Measurements from ENCODE around the gene XYLT2.

DNA sequence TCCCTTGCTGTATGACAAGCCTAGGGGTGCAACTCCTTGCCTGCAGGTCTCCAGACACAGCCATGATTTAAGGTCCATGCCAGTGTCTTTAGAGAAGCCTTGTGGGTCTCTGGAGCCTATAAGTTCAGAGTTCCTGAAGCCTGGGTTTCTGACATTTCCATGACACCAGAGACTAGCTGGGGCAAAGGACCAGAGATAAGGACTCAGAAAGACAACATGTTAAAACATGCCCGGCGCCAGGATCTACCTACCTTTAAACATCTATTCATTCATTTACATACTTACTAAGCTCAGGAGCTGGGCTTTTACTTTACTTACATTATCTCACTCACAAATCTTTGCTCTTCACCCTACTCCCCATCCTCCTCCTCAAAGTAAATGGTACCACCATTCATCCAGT, 25.6 kb downstream of the XYLT2 start:
- TF ChIP-seq EP300 (IDR thresholded peaks at IDR 0.05; ENCODE audit: borderline replicate concordance in 1 of 2, low read depth in 2 of 2, low read length in 2 of 2) (no peak), ASH2L (IDR thresholded peaks at IDR 0.05; ENCODE audit: low read length) (no peak)
- TF ChIP-seq, protein P1, sequence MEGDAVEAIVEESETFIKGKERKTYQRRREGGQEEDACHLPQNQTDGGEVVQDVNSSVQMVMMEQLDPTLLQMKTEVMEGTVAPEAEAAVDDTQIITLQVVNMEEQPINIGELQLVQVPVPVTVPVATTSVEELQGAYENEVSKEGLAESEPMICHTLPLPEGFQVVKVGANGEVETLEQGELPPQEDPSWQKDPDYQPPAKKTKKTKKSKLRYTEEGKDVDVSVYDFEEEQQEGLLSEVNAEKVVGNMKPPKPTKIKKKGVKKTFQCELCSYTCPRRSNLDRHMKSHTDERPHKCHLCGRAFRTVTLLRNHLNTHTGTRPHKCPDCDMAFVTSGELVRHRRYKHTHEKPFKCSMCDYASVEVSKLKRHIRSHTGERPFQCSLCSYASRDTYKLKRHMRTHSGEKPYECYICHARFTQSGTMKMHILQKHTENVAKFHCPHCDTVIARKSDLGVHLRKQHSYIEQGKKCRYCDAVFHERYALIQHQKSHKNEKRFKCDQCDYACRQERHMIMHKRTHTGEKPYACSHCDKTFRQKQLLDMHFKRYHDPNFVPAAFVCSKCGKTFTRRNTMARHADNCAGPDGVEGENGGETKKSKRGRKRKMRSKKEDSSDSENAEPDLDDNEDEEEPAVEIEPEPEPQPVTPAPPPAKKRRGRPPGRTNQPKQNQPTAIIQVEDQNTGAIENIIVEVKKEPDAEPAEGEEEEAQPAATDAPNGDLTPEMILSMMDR (IDR thresholded peaks at IDR 0.05; ENCODE audit: control extremely low read depth in 1 of 3, insufficient read depth in 1 of 3, low read depth in 1 of 3, low read length in 3 of 3), result no peak
- TF ChIP-seq, protein P2, sequence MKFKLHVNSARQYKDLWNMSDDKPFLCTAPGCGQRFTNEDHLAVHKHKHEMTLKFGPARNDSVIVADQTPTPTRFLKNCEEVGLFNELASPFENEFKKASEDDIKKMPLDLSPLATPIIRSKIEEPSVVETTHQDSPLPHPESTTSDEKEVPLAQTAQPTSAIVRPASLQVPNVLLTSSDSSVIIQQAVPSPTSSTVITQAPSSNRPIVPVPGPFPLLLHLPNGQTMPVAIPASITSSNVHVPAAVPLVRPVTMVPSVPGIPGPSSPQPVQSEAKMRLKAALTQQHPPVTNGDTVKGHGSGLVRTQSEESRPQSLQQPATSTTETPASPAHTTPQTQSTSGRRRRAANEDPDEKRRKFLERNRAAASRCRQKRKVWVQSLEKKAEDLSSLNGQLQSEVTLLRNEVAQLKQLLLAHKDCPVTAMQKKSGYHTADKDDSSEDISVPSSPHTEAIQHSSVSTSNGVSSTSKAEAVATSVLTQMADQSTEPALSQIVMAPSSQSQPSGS (IDR thresholded peaks at IDR 0.05; ENCODE audit: low read length), result no peak
